NB4 (cell line): ENCODE results near the gene GRID1.

Experiments
- MYC ChIP-seq: IDR thresholded peaks from 2 replicates; pipeline ENCODE4 v1.6.1; 2011; ENCODE audit warnings: low read depth, low read length
- POLR2A ChIP-seq: IDR thresholded peaks from 2 replicates; pipeline ENCODE4 v1.6.1; 2011; ENCODE audit warnings: mild to moderate bottlenecking; ENCODE audit not compliant: insufficient read length; ENCODE audit errors: extremely low read depth
- TF ChIP-seq, protein P1 (sequence below): IDR thresholded peaks from one replicate; pipeline ENCODE4 v1.5.1; 2012; ENCODE audit warnings: low read depth, low read length
- TF ChIP-seq, protein P2 (sequence below): IDR thresholded peaks from 2 replicates; pipeline ENCODE4 v1.6.1; 2011; ENCODE audit warnings: low read depth, low read length

DNA sequence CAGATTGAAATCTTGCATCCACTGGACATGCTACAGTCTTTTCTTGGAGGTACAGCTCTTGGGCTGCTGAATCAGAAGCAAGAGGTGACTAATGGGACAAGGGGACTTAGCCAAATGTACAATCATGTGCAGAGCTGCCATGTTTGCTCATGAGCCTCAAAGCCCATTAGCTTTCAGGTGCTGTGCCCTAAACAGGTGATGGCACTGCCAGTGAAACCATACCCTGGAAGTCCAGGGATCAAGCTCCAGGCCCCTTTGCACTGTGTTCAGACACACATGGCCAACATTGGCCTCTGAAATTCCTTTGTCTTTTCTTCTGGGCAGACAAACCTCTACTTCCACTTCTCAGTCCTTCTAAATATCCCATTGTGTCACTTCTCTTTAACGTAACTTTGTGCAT is 328.2 kb downstream of the GRID1 start:
- TF ChIP-seq, protein P1, sequence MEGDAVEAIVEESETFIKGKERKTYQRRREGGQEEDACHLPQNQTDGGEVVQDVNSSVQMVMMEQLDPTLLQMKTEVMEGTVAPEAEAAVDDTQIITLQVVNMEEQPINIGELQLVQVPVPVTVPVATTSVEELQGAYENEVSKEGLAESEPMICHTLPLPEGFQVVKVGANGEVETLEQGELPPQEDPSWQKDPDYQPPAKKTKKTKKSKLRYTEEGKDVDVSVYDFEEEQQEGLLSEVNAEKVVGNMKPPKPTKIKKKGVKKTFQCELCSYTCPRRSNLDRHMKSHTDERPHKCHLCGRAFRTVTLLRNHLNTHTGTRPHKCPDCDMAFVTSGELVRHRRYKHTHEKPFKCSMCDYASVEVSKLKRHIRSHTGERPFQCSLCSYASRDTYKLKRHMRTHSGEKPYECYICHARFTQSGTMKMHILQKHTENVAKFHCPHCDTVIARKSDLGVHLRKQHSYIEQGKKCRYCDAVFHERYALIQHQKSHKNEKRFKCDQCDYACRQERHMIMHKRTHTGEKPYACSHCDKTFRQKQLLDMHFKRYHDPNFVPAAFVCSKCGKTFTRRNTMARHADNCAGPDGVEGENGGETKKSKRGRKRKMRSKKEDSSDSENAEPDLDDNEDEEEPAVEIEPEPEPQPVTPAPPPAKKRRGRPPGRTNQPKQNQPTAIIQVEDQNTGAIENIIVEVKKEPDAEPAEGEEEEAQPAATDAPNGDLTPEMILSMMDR = no peak
- TF ChIP-seq POLR2A (no peak), MYC (no peak)
- TF ChIP-seq, protein P2, sequence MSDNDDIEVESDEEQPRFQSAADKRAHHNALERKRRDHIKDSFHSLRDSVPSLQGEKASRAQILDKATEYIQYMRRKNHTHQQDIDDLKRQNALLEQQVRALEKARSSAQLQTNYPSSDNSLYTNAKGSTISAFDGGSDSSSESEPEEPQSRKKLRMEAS = no peak
